Ovary (tissue), 3 donors: ENCODE data around the gene TCL1A.

ENCODE experiments used
- CTCF ChIP-seq, 3 donors: fragments of 450-650 bp in 2 of 3; fragments of 200-600 bp in 1 of 3; IDR thresholded peaks; one replicate each; pipeline versions ENCODE4 v1.5.1 to v1.8.0; 2016 to 2022; ENCODE audit warnings: antibody characterized with exemption in 3 of 3, mild to moderate bottlenecking in 1 of 3
- EP300 ChIP-seq: sonication (generic); formaldehyde crosslinking; IDR thresholded peaks from one replicate; pipeline ENCODE4 v1.6.1; 2017; ENCODE audit warnings: antibody characterized with exemption
- POLR2A ChIP-seq: fragments of 450-650 bp; IDR thresholded peaks from one replicate; pipeline ENCODE4 v1.6.1; 2017; ENCODE audit warnings: antibody characterized with exemption, mild to moderate bottlenecking, moderate library complexity
- donor health status: DM: no; HTN: no; CAD: no.

DNA sequence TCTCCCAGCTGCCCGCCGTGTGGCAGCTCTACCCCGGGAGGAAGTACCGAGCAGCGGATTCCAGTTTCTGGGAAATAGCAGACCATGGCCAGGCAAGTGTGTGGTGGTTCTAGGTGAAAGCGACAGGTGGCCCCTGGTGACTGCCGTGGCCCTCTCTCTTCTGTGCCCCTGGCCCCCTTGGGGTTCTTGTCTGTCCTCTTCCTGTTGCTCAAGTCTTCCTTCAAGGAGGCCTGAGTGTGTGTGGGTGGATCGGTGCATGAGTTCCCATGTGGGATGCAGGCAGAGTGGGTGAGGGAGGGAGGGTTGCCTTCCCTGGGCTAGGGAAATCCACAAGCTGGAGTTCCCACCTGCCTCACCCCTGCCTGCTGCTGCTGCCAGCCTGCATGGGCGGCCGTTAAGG is 23.1 kb downstream of the TCL1A start:
- no peak for TF ChIP-seq CTCF (IDR thresholded peaks at IDR 0.05)
- TF ChIP-seq EP300: no peak
- no peak for TF ChIP-seq POLR2A
